IPS-NIHi11 (cell line): ENCODE measurements around the gene PRKX.
"Not testable (repeated sequence)": the region's sequence is repeated elsewhere in the genome, so short reads cannot be mapped to it uniquely, and the experiment has no call there.

ENCODE experiments used
- DNase-seq: peaks from one replicate; pipeline ENCODE4 v3.0.0; 2012; ENCODE audit warnings: mixed read lengths, low spot score

Gene PRKX

GRCh38 chrX:3577551-3577950, 135.9 kb downstream of the PRKX start:
- no peak for DNase-seq

DNA sequence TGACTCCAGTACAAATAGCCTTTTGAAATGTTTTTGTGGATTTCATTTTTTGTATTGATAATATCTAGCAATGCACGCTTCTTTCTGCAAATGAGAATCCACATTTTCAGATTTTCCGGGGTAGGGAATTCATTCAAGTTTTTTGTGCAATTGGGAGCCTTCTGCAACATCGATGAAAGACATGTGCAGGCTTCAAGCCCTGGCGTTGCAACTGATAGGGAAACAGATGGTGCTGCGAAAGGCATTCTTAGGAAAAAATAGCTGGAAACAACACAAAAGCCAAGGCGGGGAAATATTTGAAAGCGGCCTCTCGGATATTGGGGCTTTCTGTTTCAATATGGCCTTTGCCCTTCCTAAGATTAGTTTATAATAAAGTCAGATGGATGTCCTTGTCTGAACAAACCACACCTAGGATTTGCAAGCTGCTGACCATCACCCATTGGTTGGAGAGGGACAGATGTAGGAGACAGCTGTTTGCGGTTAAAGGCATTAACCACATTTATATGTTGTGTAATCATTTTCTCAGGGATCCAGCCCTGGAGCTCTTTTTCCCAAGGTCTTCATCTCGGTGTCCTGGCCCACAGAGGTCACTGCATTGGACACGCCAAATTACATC, 136.5 kb downstream of the PRKX start:
- DNase-seq, result no peak

DNA sequence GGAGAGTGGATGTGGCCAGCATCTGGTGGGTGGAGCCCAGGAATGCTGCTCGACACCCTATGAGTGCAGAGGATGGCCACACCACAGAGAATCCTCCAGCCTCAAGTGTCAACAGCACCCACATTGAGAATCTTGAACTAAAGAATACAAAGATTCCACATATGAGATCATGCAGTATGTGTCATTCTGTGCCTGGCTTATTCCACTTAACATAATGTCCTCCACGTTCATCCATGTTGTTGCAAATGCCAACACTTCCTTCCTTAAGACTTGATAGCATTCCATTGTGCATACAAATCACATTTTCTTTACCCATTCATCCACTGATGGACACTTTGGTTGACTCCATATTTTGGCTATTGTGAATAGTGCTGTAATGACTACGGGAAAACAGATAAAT, 145.8 kb downstream of the PRKX start:
- DNase-seq, result no peak

DNA sequence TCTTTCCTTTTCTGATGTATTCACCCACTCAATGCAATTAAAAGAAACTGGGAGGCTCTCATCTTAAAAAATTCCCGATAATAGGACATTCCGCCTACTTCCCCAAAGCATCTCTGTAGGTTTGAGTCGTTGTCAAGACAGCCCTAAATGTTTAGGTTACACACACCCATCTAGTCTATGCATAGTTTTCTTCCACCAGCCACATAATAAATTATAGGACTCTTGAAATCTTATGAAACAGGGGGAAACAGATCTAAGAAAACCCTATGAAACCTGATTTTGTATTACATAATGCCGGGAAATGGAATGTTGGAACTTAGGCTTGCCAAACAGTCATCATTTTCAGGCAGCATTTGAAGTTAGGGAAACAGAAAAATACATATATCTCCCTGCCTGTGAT, 150.0 kb downstream of the PRKX start:
- no peak for DNase-seq

- DNase-seq, result not testable (repeated sequence)
These were observed 153.4 kb downstream of the PRKX start for GRCh38 chrX:3560010-3560409.
